H4 (cell line): ENCODE data around the gene RFNG. TPM values are rescaled to one million over a fixed set of nuclear protein-coding genes. Genes with fewer than 3 reads are reported as not detected.

Experiments used
- DNase-seq: peaks from one replicate; pipeline ENCODE4 v3.0.0-alpha.2; 2015; ENCODE audit warnings: low spot score
- total RNA-seq: library from RNA; depleted of rRNA; stranded (reverse); fragments of >200 nt; shearing (Covaris generic); gene quantifications from 2 replicates; pipeline ENCODE4 v1.2.3, GENCODE V29; 2014

RFNG gene
- total RNA-seq, 1 experiment from 2014 or later = 9.9 TPM

DNA sequence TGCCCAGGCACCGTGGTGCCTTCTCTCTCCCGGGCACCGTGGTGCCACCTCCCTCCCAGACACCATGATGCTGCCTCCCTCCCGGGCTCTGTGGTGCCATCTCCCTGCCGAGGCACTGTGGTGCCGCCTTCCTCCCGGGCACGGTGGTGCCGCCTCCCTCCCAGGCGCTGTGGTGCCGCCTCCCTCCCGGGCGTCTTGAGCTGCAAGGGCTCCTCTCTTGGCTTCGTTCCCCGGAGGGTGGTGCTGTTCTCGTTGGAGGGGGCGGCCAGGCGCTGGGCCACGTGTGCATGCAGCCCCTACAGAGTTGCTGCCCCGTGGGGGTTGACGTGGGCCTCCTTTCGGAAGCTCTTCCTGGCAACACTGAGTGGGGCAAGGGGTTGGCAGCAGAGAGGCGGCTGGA, 37.2 kb downstream of the RFNG start:
- no peak for DNase-seq

DNA sequence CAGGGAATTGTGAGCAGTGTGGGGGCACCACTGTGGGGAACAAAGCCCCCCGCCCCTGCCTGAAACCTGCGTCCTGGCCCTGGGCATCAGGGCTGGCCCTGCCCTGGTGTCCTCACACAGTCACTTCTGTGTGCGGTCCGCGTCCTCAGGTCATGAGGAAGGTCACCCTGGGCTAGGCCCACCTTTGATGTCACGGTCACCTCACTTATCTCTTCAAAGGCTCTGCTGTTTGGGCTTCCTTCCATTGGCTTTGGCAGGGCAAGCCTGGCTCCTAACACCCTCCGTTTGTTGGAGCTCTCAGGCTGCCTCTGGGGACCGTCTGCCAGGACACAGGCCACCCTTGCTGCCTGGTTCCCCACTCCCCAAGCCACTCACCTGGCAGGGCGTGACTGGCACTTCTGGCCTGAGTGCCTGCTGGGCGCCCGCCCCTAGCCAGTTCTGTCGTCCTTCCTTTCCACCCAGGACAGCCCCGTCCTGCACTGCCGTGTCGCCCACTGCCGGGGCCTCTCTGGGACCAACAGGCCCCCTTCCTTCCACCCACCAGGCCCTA, 37.8 kb downstream of the RFNG start:
- no peak for DNase-seq

DNA sequence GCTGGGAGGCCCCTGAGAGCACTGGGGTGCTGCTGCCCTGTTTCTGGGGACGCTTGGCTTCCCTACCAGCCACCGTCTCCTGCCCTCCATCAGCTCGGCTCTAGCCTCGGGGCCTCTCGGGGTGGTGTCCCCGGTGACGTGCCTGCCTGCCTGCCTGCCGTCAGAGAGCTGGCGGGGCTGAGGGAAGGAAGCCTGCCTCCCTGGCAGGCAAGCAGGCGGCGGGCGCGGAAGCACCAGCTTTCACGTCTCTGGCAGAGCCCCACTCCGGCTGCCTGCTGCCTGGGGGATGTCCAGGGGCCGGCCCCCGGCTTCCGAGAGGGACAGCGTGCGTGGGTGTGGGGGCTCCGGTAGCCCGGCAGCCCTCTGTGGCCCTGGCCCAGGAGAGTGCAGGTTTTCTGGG, 38.3 kb downstream of the RFNG start:
- no peak for DNase-seq

DNA sequence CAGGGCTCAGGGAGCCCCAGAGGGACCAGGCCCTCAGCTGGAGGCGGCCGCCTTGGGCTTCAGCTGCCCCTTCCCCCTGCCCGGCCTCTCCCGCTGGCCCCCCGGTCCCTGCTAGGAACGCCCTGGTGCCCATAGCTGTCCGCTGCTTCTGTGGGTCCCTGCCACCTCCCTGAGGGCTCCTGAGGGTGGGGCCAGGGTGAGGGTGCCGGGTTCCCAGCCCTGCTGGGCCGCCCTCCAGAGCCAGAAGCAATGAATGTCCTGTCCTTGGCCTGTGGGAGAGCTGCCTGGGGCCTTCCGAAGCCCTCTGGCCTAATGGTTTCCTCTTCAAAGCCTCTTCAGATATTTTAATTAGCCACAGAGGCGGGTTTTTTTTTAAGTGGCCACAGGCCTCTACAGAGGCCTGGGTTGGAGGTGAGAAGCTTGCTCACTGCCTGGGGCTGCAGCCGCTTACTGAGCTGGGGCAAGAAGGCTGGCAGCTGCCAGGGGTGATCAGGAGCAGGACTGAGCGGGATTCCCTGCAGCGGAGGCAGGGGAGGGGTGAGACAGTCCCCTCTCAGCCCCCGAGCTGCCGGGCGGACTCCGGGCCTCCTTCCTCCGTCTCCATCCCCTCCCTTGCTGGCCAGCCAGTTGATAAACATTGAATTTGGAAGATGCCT, 38.8 kb downstream of the RFNG start:
- no peak for DNase-seq

DNA sequence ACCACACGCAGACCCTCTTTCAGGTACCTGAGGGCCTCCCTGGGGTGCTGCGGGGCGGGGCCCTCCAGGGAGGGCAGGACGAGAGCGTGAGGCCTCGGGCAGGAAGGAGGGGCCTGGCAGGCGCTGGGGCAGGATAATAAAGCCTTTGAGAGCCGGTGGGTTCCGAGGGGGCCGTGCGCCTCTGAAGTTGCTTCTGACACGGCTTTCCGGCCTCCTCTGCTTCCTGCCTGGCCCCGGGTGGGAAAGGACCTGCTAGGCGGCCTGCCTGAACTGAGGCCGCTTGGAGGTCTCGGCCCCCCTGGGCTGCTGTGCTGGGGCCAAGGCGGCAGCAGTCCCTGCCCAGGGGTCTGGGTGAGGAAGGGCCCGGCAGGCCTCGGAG, 39.4 kb downstream of the RFNG start:
- no peak for DNase-seq

DNA sequence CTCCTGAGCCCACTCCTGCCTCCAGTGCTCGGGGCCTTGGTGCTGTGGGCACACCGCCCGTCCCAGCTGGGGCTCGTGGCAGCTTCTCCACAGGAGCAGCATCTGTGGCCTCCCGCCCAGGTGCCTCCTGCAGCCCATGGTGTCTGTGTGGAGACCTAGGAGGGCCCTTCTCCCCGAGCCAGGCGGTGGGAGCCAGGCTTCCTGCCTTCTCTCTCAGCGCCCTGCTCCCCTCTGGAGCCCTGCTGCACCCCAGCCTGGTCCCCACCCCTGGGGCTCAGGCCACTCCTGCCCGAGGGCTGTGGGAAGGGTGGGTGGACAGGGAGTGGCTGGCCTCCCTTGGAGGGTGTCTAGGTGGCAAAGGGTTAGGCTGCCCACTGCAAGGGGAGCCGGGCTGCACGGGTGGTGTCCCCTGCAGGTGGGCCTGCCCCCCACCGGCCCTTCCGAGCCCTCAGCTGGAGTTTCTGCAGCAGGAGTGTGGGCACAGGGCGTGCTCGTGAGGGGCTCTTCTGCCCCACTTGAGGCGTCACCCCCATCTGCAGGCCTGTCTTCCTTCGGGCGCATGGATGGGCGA, 39.9 kb downstream of the RFNG start:
- DNase-seq = no peak

DNA sequence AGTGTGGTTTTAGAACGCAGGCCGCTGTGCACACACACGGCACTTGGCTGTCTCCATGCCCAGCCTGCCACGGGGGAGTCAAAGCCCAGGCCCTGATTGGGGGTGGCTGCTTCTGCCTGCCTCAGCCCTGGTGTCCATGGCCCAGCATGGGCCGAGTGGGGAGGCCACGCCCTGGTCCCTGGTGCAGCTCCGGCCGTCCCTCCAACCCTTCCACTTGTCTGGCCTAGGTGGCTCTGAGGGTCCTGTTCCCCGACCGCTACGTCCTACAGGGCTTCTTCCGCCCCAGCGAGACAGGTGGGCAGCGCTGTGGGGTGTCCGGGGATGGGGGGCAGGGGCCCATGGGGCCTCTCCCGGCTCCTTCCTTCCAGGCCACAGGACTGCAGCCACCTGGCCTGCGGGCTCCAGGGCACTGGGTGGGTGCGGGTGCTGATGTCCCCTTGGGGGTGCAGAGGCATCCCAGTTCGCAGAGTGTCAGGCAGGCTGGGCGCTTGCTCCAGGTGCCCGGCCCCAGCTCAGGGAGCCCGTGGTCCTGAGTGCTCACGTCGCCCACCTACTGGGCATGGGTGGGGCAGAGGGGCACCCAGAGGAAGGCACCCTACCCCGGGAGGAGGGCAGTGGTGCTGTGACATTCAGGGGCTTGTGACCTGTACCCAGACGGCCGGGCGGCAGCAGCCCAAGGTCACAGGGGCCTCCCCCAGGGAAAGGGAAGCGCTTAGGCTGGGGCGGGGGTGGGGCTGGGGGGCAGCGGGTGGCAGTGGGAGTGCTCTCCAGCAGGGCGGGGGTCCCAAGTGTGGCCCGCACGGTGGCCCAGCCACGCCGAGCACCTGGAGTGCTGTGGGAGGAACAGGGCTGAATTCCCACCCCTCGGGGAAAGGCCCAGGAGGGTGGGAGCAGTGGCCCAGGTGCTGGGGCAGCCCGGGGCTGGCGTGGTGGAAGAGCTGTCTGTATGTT, 40.8 kb downstream of the RFNG start:
- DNase-seq = no peak

DNA sequence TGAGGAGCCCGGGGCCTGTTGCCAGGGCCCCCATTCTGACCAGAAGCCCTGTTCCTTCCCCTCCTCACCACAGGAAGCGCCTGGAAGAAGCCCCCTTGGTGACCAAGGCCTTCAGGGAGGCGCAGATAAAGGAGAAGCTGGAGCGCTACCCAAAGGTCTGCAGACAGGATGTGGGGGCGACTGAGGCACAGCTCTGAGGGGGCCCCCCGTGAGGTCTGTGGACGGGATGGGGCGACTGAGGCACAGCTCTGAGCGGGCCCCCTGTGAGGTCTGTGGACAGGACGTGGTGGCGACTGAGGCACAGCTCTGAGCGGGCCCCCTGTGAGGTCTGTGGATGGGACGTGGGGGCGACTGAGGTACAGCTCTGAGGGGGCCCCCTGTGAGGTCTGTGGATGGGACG, 42.2 kb downstream of the RFNG start:
- DNase-seq = no peak

GRCh38 chr17:82008941-82009405, 42.6 kb downstream of the RFNG start:
- DNase-seq = no peak

- no peak for DNase-seq
These were observed 43.2 kb downstream of the RFNG start for GRCh38 chr17:82008258-82008940.

- no peak for DNase-seq
These were observed 43.9 kb downstream of the RFNG start for GRCh38 chr17:82007495-82008257.

- no peak for DNase-seq
These were observed 44.5 kb downstream of the RFNG start for GRCh38 chr17:82007228-82007494.

DNA sequence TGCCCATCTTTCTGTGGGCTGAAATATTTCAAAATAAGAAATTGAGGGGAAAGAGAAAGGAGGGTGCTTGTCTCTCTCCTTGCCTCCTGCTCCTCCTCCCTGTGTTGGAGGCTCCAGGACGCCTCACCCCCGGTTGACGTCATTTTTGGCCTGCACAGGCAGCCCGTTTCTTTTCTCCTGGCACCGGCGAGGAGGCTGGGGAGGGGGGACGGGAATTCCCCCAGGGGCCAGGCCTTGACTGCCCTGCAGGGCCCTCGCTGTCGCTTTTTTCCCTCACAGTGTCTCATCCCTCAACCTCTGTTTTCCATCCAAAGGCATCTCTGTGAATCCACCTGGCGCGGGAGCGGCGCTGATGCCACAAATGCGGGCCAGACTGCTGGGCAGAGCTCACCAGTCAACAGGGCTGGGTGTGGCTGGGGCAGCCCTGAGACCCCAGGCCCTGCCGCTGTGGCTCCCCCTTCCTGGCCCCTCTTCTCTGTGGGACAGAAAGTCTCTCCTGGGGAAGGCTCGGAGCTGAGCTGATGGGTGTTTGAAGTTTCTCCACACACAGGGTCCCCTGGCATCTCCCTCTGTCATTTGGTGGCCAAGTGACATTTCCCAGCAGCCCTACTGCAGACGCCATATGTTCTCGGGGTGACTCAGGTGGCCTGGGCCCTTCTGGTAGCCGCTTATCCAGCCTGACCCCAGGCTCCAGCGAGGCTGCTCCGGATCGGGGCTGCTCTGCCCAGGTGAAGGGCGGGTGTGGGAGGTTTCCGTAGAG, 45.0 kb downstream of the RFNG start:
- no peak for DNase-seq

DNA sequence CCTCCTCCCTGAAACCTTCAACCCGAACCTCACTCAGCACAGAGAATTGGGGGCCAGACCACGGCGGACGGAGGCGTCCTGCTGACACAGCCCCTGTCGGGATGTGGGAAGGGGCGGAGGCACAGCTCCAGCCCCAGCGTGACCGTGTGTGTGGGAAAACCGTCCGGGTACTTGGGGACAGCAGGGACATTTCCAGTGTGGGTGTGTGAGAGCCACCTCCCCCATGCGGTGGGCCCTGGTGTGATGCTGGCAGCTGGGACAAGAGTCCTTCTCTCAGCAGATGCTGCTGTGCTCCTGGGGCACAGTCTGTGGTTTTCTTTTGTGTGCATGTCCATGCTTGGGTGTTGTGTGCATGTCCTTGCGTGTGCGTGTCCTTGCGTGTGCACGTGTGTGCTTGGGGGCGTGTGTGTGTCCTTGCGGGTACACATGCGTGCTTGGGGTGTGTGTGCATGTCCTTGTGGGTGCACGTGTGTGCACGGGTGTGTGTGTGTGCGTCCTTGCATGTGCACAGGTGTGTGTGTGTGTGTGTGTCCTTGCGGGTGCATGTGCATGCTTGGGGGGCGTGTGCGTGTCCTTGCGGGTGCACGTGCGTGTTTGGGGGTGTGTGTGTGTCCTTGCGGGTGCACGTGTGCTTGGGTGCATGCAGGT, 45.8 kb downstream of the RFNG start:
- DNase-seq = no peak

DNA sequence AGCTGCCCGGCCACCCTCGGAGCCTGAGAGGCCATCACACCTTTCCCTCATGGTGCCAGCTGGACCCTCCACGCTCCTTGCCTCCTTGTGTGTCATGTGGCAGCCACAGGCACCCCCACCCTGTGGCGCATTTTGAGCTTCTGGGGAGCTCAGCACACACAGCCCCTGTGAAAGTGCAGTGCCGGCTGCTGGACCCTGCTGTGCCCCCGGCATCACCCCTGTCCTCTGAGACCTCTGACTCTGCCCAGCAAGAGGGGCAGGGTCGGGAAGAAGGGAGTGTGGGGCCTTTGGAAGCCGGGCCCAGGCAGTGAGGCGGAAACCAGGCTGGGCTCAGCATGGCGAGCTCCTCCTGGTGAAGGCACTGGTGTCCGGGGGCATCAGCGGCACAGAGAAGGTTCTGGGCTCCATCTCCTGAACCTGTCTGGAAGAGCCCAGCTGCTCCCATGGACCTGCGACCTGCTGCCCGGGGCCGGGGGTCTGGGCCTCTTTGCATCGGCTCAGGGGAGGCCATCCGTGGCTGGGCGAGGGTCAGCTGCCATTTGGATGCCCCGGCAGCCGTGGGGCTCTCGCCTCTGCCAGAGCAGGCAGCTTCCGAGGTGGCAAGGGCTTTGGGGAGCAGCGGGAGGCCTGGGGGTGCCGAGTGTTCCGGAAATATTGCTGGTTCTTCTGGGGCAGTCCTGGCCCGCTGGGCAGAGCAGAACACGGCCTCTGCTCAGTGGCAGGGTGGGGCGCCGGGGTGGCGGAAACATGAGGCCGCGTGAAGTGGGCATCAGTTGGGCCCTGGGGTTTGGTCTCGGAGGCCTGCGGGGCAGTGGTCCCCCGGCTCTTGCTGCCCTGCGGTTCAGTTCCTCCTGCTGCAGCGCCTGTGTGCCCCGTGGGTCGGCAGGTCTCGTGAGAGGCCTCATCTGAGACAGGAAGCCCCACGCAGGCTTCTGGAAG, 46.8 kb downstream of the RFNG start:
- DNase-seq = no peak

DNA sequence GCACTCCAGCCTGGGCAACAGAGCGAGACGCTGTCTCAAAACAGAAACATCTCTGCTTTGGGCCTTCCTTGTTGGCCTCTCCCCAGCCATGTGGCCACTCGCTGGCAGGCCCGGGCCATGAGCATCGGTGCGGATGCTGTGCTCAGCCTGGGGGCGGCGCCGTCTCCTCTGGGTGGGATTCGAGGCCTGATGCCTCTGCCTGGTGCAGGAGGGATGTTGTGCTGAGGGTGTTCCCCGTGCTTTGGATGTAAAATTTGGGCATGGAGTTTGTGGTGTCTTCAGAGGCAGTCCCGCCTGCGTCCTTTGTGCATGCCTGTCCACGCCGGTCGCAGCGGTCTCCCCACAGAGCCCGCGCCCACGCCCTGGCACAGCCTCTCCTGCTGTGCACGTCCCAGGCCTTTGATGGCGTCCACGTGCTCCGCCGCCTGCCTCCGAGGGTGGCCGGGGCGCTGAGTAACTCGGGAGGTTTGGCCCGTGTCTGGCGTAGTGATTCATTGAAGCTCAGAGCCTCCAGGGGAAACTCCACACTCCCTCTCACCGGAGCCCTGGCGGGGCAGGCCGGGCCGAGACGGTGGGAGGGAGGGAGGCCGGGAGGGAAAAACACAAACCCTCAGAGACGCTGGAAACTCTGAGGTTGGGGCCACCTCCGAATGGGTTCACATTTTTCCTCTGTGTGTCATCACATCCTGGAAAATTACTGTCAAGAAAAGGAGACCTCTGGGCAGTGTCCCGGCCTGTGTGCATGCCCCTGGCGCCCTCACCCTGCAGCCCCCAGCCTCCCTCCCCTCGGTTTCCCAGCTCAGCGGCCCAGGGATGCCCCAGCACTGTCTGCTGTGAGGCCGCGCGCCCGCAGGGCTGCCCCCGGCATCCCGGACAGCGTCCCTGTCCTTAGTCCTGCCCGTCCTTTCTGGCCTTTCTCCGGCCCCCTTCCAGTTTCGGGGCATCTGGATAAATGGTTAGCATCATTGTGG, 47.9 kb downstream of the RFNG start:
- peak; percentile 90 for DNase-seq

DNA sequence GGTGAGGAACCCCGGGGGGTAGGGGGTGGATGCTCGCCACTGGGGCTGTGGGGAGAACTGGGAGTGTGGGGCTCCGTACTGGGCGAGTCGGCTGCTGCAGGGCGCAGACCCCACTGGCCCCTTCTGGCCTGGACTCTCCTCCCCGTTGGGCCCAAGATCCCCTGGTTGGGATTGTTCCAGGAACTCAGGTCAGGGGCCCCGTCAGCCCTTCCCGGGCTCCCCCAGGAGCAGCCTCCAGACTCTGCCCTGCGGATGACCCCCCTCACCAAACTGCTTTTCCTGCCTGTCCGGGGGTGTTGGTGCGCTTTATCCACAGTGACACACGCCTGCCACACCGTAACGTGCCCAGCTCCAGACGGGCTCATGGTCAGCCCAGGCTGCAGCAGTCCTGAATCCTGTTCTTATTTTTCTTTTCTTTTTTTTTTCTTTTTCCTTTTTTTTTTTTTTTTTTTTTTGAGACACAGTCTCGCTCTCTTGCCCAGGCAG, 50.0 kb downstream of the RFNG start:
- no peak for DNase-seq
